A549 (cell line): Measurements from ENCODE around the gene GABPA. TPM values are rescaled to one million over a fixed set of nuclear protein-coding genes. Genes with fewer than 3 reads are reported as not detected.

Experiments used
- ATAC-seq, 2 experiments: fragments of 200-7000 bp in 1 of 2; fragments of >200 bp in 1 of 2; cut with Nextera tagmentation in 1 of 2; cut with Tn5 transposase in 1 of 2; 3 replicates each; pipeline versions ENCODE4 v1.8.0 to v1.9.1; 2018 to 2020; ENCODE audit warnings: mild to moderate bottlenecking in 1 of 2, moderate library complexity in 1 of 2
- CTCF ChIA-PET: fragments of 300-600 bp; sonication (Branson Sonifier 250); formaldehyde crosslinking; extraction: SDS; loops from one replicate; lab custom pipeline; 2021; ENCODE audit warnings: antibody characterized with exemption, inconsistent platforms; lab: Yijun Ruan, JAX
- POLR2A ChIA-PET: fragments of 350-600 bp; formaldehyde crosslinking; extraction: SDS; loops from one replicate; lab custom pipeline; 2021; ENCODE audit warnings: antibody characterized with exemption, inconsistent platforms; lab: Yijun Ruan, JAX
- DNase-seq, 2 experiments: peaks; one replicate each; pipeline versions ENCODE4 v3.0.0 to v3.0.0-alpha.2; 2011 to 2016; ENCODE audit warnings: low read depth in 1 of 2, low spot score in 1 of 2
- FAIRE-seq: peaks from 2 replicates; lab custom pipeline; 2011; peaks lifted over from hg19 to GRCh38; lab: Jason Lieb, UNC
- H3K27ac ChIP-seq, 2 experiments: fragments of >200 bp; sonication (Bioruptor Twin); formaldehyde crosslinking; 3 replicates each; pipeline ENCODE4 v1.5.1; 2016 to 2017
- H3K4me1 ChIP-seq: fragments of >200 bp; sonication (Bioruptor Twin); formaldehyde crosslinking; 3 replicates; pipeline ENCODE4 v1.6.1; 2016
- H3K4me2 ChIP-seq: fragments of >200 bp; sonication (Bioruptor Twin); formaldehyde crosslinking; 3 replicates; pipeline ENCODE4 v1.6.1; 2016
- H3K4me3 ChIP-seq: fragments of >200 bp; sonication (Bioruptor Twin); formaldehyde crosslinking; 3 replicates; pipeline ENCODE4 v1.5.1; 2016
- H3K9me3 ChIP-seq: fragments of >200 bp; sonication (Bioruptor Twin); formaldehyde crosslinking; 3 replicates; pipeline ENCODE4 v1.6.1; 2016
- CBX2 ChIP-seq: fragments of 200-600 bp; sonication (generic); IDR thresholded peaks from 2 replicates; pipeline ENCODE4 v1.6.1; 2016; ENCODE audit warnings: low read depth, mild to moderate bottlenecking, borderline replicate concordance
- CHD4 ChIP-seq: fragments of 200-600 bp; sonication (generic); IDR thresholded peaks from 2 replicates; pipeline ENCODE4 v1.6.1; 2016; ENCODE audit warnings: antibody characterized with exemption, mild to moderate bottlenecking, borderline replicate concordance
- EP300 ChIP-seq, 2 experiments: fragments of >200 bp; sonication (Bioruptor Twin); formaldehyde crosslinking; IDR thresholded peaks; 2 replicates in 1 of 2; 3 replicates in 1 of 2; pipeline ENCODE4 v1.6.1; 2016 to 2017
- FOXS1 ChIP-seq: fragments of 250-450 bp; sonication (Bioruptor Pico); IDR thresholded peaks from 2 replicates; pipeline ENCODE4 v1.5.0; 2020; ENCODE audit warnings: mild to moderate bottlenecking, moderate library complexity
- HOXB13 ChIP-seq: fragments of 250-450 bp; sonication (Bioruptor Pico); IDR thresholded peaks from 2 replicates; pipeline ENCODE4 v1.5.0; 2020; ENCODE audit warnings: low read depth, mild to moderate bottlenecking, moderate library complexity
- HOXB5 ChIP-seq: fragments of 250-450 bp; sonication (Bioruptor Pico); IDR thresholded peaks from 2 replicates; pipeline ENCODE4 v1.5.0; 2020; ENCODE audit warnings: mild to moderate bottlenecking, moderate library complexity
- JUN ChIP-seq, 2 experiments: fragments of >200 bp; sonication (Bioruptor Twin); formaldehyde crosslinking; IDR thresholded peaks; 2 replicates in 1 of 2; 3 replicates in 1 of 2; pipeline ENCODE4 v1.6.1; 2016 to 2017
- KDM5A ChIP-seq: fragments of 200-600 bp; sonication (generic); IDR thresholded peaks from 2 replicates; pipeline ENCODE4 v1.6.1; 2016; ENCODE audit warnings: antibody characterized with exemption, mild to moderate bottlenecking
- MAFK ChIP-seq: fragments of 450-650 bp; IDR thresholded peaks from 2 replicates; pipeline ENCODE4 v1.6.1; 2014; ENCODE audit not compliant: partially characterized antibody
- MAZ ChIP-seq: fragments of 150-350 bp; IDR thresholded peaks from 2 replicates; pipeline ENCODE4 v1.6.1; 2014; ENCODE audit warnings: antibody characterized with exemption, low read depth, low read length, borderline replicate concordance
- POLR2A ChIP-seq: IDR thresholded peaks from 2 replicates; pipeline ENCODE4 v1.6.1; 2012; ENCODE audit warnings: mild to moderate bottlenecking, low read length
- POLR2AphosphoS2 ChIP-seq: conservative IDR thresholded peaks from 2 replicates; pipeline ENCODE4 v1.6.1; 2012; ENCODE audit warnings: low read length, improper control_type of control experiment, inconsistent platforms
- RAD21 ChIP-seq, 2 experiments: fragments of >200 bp in 1 of 2; sonication (Bioruptor Twin) in 1 of 2; formaldehyde crosslinking in 1 of 2; IDR thresholded peaks in 1 of 2; conservative IDR thresholded peaks in 1 of 2; 2 replicates in 1 of 2; 3 replicates in 1 of 2; pipeline ENCODE4 v1.6.1; 2012 to 2018; ENCODE audit warnings: inconsistent platforms in 1 of 2
- RARB ChIP-seq: fragments of 250-450 bp; sonication (Bioruptor Pico); IDR thresholded peaks from 2 replicates; pipeline ENCODE4 v1.8.0; 2021; ENCODE audit warnings: mild to moderate bottlenecking, moderate library complexity
- RCOR1 ChIP-seq: fragments of 150-350 bp; IDR thresholded peaks from 2 replicates; pipeline ENCODE4 v1.6.1; 2014; ENCODE audit warnings: antibody characterized with exemption, low read length, low read depth
- SMC3 ChIP-seq: fragments of >200 bp; sonication (Bioruptor Twin); formaldehyde crosslinking; IDR thresholded peaks from 3 replicates; pipeline ENCODE4 v1.6.1; 2018; ENCODE audit warnings: inconsistent platforms
- ZC3H11A ChIP-seq: fragments of 450-650 bp; IDR thresholded peaks from 2 replicates; pipeline ENCODE4 v1.6.1; 2014; ENCODE audit warnings: antibody characterized with exemption, mild to moderate bottlenecking
- ZNF302 ChIP-seq: fragments of 250-450 bp; sonication (Bioruptor Pico); IDR thresholded peaks from 2 replicates; pipeline ENCODE4 v1.9.0; 2021; ENCODE audit warnings: inconsistent platforms, mild to moderate bottlenecking, moderate library complexity
- WGBS: methylation state at CpG from one replicate; pipeline ENCODE4 v1.1.6; 2017; ENCODE audit errors: missing lambda C conversion rate; 5-methylcytosine and 5-hydroxymethylcytosine counted together
- polyA plus RNA-seq, 4 experiments: library from polyadenylated mRNA; depleted of rRNA in 3 of 4; stranded (reverse); fragments of >200 nt; fragmentation: RNase III in 1 of 4; extraction: RNeasy Plus Mini Kit Qiagen cat#74134 plus additional on column Dnase treatment in 1 of 4; gene quantifications; 2 replicates in 3 of 4; 3 replicates in 1 of 4; pipeline ENCODE4 v1.2.3, GENCODE V29; 2011 to 2017
- TF ChIP-seq, protein P1 (sequence below): fragments of >200 bp; sonication (Bioruptor Twin); formaldehyde crosslinking; IDR thresholded peaks from 3 replicates; pipeline ENCODE4 v1.5.1; 2016
- TF ChIP-seq, protein P2 (sequence below): fragments of 200-600 bp; sonication (generic); IDR thresholded peaks from 2 replicates; pipeline ENCODE4 v1.6.1; 2016; ENCODE audit warnings: antibody characterized with exemption, mild to moderate bottlenecking, moderate library complexity
- TF ChIP-seq, protein P3 (sequence below): fragments of 450-650 bp; IDR thresholded peaks from 2 replicates; pipeline ENCODE4 v1.6.1; 2014; ENCODE audit warnings: antibody characterized with exemption
- TF ChIP-seq, protein P4 (sequence below): fragments of >200 bp; sonication (Bioruptor Twin); formaldehyde crosslinking; IDR thresholded peaks from 2 replicates; pipeline ENCODE4 v1.6.1; 2016

GABPA gene
- polyA plus RNA-seq, 2 of the 4 experiments (the other 2 are of a cell fraction) = 7.3 to 17.3 TPM

DNA sequence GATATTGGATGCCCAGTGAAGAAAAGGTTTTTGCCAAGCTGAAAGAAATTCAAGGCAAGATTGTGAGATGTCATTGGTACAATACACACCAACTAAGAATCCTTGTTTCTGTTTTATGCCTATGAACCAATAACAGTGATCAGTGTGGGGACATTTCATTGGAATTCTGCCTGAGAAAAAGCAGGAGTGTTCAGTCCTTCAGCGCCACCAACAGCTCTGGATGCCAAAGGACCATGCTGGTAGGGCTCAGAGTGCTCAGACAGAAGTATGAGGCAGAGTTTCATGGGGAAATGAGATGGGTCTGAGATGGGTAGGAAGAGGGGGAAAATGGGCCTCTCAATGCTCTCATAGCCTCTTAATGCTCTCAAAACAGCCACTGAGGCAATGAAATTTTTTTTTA lies 56.5 kb downstream of the GABPA start:
- POLR2A ChIA-PET = no interaction called here
- DNase-seq = peak in 1 of 2 experiments; percentile 10

DNA sequence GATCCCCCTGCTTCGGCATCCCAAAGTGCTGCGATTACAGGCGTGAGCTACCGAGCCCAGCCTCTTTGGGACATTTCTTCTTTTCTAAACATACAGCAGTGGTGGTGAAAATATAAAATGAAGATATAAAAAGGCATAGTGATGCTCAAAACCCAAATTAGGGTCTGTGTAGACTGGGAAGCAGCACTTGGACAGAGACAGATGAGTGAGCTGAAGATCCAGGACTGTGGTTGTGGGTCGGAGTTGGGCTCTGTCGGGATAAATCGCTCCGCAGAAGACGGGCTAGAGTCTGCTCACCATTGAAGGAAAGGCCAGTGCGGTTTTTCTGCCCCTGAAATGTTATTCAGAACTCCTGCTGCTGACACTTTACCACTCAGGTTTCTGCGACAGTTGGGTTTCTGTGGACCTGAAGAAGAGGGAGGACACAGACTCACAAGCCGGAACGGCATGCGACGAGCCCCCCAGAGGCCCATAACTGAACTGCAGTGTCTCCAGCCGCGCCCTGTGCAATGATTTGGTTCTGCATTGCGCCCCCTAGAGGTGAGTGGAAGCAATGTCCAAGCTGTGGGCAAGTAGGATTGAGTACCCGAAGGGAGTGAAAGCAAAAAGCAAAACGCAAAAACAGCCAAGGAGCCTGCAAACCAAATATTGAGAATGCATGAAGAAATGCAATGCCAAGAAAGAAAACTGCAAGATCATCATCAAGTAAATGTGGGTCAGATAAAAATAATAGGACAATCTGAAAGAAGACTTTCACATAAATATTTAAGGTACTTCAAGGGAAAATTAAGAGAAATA lies 66.6 kb downstream of the GABPA start:
- CTCF ChIA-PET = interaction anchor here (0.6 to 2.5 kb wide), 16 partner anchors 11 to 797 kb away, joined by 3 to 18 read pairs (median 4); no protein-coding TSS in a partner anchor
- FAIRE-seq (no peak), DNase-seq (peak; percentile 55 to 90), ATAC-seq (peak; percentile 98 to 100)
- peak overlapping the region; percentile 71 for H3K4me2 ChIP-seq
- 29% methylated on average over 15 of the region's 20 CpGs for WGBS
- H3K4me3 ChIP-seq = peak overlapping the region; percentile 18; the same call in 1 of the 3 replicates
- H3K4me1 ChIP-seq = no peaks in the 10 kb centered on the region
- no peaks in the 10 kb centered on the region for H3K9me3 ChIP-seq
- no peak overlapping the region for H3K27ac ChIP-seq
- TF ChIP-seq, protein P1, sequence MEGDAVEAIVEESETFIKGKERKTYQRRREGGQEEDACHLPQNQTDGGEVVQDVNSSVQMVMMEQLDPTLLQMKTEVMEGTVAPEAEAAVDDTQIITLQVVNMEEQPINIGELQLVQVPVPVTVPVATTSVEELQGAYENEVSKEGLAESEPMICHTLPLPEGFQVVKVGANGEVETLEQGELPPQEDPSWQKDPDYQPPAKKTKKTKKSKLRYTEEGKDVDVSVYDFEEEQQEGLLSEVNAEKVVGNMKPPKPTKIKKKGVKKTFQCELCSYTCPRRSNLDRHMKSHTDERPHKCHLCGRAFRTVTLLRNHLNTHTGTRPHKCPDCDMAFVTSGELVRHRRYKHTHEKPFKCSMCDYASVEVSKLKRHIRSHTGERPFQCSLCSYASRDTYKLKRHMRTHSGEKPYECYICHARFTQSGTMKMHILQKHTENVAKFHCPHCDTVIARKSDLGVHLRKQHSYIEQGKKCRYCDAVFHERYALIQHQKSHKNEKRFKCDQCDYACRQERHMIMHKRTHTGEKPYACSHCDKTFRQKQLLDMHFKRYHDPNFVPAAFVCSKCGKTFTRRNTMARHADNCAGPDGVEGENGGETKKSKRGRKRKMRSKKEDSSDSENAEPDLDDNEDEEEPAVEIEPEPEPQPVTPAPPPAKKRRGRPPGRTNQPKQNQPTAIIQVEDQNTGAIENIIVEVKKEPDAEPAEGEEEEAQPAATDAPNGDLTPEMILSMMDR = peak; percentile 78
- no peak for TF ChIP-seq RCOR1
- no peak for TF ChIP-seq ZC3H11A
- no peak for TF ChIP-seq POLR2A
- no peak for TF ChIP-seq POLR2AphosphoS2
- TF ChIP-seq RAD21 (conservative IDR thresholded peaks at IDR 0.05 in 1 of 2, IDR thresholded peaks at IDR 0.05 in 1 of 2) = peak; percentile 45 to 48
- TF ChIP-seq MAFK = peak; percentile 40
- no peak for TF ChIP-seq RARB (CRISPR knock-in tag)
- no peak for TF ChIP-seq MAZ
- TF ChIP-seq, protein P2, sequence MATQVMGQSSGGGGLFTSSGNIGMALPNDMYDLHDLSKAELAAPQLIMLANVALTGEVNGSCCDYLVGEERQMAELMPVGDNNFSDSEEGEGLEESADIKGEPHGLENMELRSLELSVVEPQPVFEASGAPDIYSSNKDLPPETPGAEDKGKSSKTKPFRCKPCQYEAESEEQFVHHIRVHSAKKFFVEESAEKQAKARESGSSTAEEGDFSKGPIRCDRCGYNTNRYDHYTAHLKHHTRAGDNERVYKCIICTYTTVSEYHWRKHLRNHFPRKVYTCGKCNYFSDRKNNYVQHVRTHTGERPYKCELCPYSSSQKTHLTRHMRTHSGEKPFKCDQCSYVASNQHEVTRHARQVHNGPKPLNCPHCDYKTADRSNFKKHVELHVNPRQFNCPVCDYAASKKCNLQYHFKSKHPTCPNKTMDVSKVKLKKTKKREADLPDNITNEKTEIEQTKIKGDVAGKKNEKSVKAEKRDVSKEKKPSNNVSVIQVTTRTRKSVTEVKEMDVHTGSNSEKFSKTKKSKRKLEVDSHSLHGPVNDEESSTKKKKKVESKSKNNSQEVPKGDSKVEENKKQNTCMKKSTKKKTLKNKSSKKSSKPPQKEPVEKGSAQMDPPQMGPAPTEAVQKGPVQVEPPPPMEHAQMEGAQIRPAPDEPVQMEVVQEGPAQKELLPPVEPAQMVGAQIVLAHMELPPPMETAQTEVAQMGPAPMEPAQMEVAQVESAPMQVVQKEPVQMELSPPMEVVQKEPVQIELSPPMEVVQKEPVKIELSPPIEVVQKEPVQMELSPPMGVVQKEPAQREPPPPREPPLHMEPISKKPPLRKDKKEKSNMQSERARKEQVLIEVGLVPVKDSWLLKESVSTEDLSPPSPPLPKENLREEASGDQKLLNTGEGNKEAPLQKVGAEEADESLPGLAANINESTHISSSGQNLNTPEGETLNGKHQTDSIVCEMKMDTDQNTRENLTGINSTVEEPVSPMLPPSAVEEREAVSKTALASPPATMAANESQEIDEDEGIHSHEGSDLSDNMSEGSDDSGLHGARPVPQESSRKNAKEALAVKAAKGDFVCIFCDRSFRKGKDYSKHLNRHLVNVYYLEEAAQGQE = peak; percentile 56; the same call in 1 of the 2 replicates
- peak; percentile 46; the same call in 2 of the 3 replicates for TF ChIP-seq SMC3
- TF ChIP-seq, protein P3, sequence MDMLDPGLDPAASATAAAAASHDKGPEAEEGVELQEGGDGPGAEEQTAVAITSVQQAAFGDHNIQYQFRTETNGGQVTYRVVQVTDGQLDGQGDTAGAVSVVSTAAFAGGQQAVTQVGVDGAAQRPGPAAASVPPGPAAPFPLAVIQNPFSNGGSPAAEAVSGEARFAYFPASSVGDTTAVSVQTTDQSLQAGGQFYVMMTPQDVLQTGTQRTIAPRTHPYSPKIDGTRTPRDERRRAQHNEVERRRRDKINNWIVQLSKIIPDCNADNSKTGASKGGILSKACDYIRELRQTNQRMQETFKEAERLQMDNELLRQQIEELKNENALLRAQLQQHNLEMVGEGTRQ = no peak
- POLR2A ChIA-PET = no interaction called here

More for the DNA sequence above, 56.5 kb downstream of the GABPA start:
- H3K27ac ChIP-seq = no peak overlapping the region
- TF ChIP-seq KDM5A (no peak), HOXB13 (CRISPR knock-in tag) (no peak), HOXB5 (CRISPR knock-in tag) (no peak), EP300 (IDR thresholded peaks at IDR 0.05) (no peak), JUN (IDR thresholded peaks at IDR 0.05) (no peak), CBX2 (no peak), CHD4 (no peak), MAFK (no peak), ZNF302 (CRISPR knock-in tag) (no peak), FOXS1 (CRISPR knock-in tag) (no peak)
- TF ChIP-seq, protein P4, sequence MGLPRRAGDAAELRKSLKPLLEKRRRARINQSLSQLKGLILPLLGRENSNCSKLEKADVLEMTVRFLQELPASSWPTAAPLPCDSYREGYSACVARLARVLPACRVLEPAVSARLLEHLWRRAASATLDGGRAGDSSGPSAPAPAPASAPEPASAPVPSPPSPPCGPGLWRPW = no peak
- FAIRE-seq (no peak), ATAC-seq (0 out of 6 replicates have a peak, but pooled peaks of 1 of the 2 experiments have one; percentile 43)
- H3K4me1 ChIP-seq = no peaks in the 10 kb centered on the region
- CTCF ChIA-PET = interaction anchor here (1.0 to 1.9 kb wide), 4 partner anchors 7 to 17 kb away, joined by 3 to 14 read pairs (median 4); no protein-coding TSS in a partner anchor
- WGBS = 100% methylated on average over 1 of the region's 1 CpG
- no peak overlapping the region for H3K4me3 ChIP-seq
- H3K9me3 ChIP-seq = no peaks in the 10 kb centered on the region
- H3K4me2 ChIP-seq = no peak overlapping the region
